K562 (cell line): ENCODE results near the gene MYO18B. TPM values are rescaled to one million over a fixed set of nuclear protein-coding genes. Genes with fewer than 3 reads are reported as not detected.

Source experiments
- ATAC-seq: fragments of 200-7000 bp; cut with Tn5 transposase; 3 replicates; pipeline ENCODE4 v1.9.1; 2020; ENCODE audit warnings: moderate library complexity
- BruUV-seq: library from RNA; stranded (reverse); fragments of 400-500 nt; replicated peaks from 2 replicates; lab custom pipeline; 2021; lab: Mats Ljungman, UMichigan
- CTCF ChIA-PET: fragments of 300-600 bp; formaldehyde crosslinking; extraction: SDS; loops from one replicate; lab custom pipeline; 2021; ENCODE audit warnings: low intra/inter-chr PET ratio; lab: Yijun Ruan, JAX
- POLR2A ChIA-PET: fragments of 300-600, 350-650 bp; sonication (Branson Sonifier 250); formaldehyde crosslinking; extraction: SDS; loops from one replicate; lab custom pipeline; 2021; ENCODE audit warnings: antibody characterized with exemption, inconsistent platforms; lab: Yijun Ruan, JAX
- DNase-seq, 4 experiments: peaks; one replicate each; pipeline versions ENCODE4 v3.0.0 to v3.0.0-alpha.2; 2011 to 2018; ENCODE audit warnings: low spot score in 3 of 4, mixed read lengths in 3 of 4; ENCODE audit errors: extremely low read depth in 1 of 4
- FAIRE-seq: peaks from 2 replicates; lab custom pipeline; 2011; peaks lifted over from hg19 to GRCh38; lab: Jason Lieb, UNC
- H2AFZ ChIP-seq: 2 replicates; pipeline ENCODE4 v1.6.0; 2011; ENCODE audit warnings: low read depth, low read length, control low read depth, inconsistent platforms
- H3K27ac ChIP-seq: fragments of 200-600 bp; 3 replicates; pipeline ENCODE4 v1.8.0; 2011; ENCODE audit warnings: low read depth, mild to moderate bottlenecking, control low read depth, inconsistent platforms, low read length, moderate library complexity, mixed read lengths; ENCODE audit errors: extremely low read depth
- H3K27me3 ChIP-seq, 2 experiments: fragments of 300-600 bp in 1 of 2; 2 replicates in 1 of 2; 3 replicates in 1 of 2; pipeline versions ENCODE4 v1.6.0 to v1.8.0; 2011; ENCODE audit warnings: inconsistent platforms in 2 of 2, low read length in 2 of 2, mild to moderate bottlenecking in 1 of 2, mixed read lengths in 1 of 2, moderate library complexity in 1 of 2; ENCODE audit not compliant: control insufficient read depth in 2 of 2, insufficient read depth in 2 of 2
- H3K36me3 ChIP-seq: fragments of 300-600 bp; 3 replicates; pipeline ENCODE4 v1.8.0; 2011; ENCODE audit warnings: mild to moderate bottlenecking, low read length, inconsistent platforms; ENCODE audit not compliant: control insufficient read depth, insufficient read depth
- H3K4me1 ChIP-seq, 2 experiments: fragments of 200-600 bp in 1 of 2; replicated peaks in 1 of 2; 2 replicates in 1 of 2; 3 replicates in 1 of 2; pipeline versions ENCODE4 v1.5.1 to v1.8.0; 2011; ENCODE audit warnings: inconsistent platforms in 2 of 2, low read length in 2 of 2, mild to moderate bottlenecking in 1 of 2, mixed read lengths in 1 of 2, moderate library complexity in 1 of 2; ENCODE audit not compliant: control insufficient read depth in 2 of 2, insufficient read depth in 2 of 2
- H3K4me2 ChIP-seq: 2 replicates; pipeline ENCODE4 v1.6.1; 2011; ENCODE audit warnings: low read length, control low read depth, inconsistent platforms, mixed read lengths; ENCODE audit not compliant: insufficient read depth
- H3K4me3 ChIP-seq: fragments of 200-600 bp; sonication (generic), shearing (Covaris generic); 2 replicates; pipeline ENCODE4 v1.5.1; 2016; ENCODE audit warnings: control low read depth, inconsistent platforms
- H3K79me2 ChIP-seq: fragments of 200-600 bp; 3 replicates; pipeline ENCODE4 v1.8.0; 2011; ENCODE audit warnings: low read length, inconsistent platforms; ENCODE audit not compliant: control insufficient read depth, insufficient read depth
- H3K9ac ChIP-seq, 2 experiments: 2 replicates each; pipeline versions ENCODE4 v1.6.0 to v1.6.1; 2011; ENCODE audit warnings: low read depth in 2 of 2, low read length in 2 of 2, control low read depth in 1 of 2, inconsistent platforms in 1 of 2, mild to moderate bottlenecking in 1 of 2, mixed read lengths in 1 of 2; ENCODE audit not compliant: insufficient read depth in 1 of 2
- H3K9me1 ChIP-seq: one replicate; pipeline ENCODE4 v1.6.0; 2011; ENCODE audit warnings: inconsistent platforms, mild to moderate bottlenecking, low read length, moderate library complexity; ENCODE audit not compliant: control insufficient read depth, insufficient read depth
- H3K9me3 ChIP-seq: replicated peaks from 2 replicates; pipeline ENCODE4 v1.5.1; 2011; ENCODE audit warnings: low read depth, low read length, inconsistent platforms; ENCODE audit not compliant: control insufficient read depth, insufficient read depth
- H4K20me1 ChIP-seq: replicated peaks from 2 replicates; pipeline ENCODE4 v1.6.1; 2011; ENCODE audit warnings: low read length, inconsistent platforms, mixed read lengths; ENCODE audit not compliant: control insufficient read depth, insufficient read depth
- ARID4B ChIP-seq: sonication (generic); formaldehyde crosslinking; IDR thresholded peaks from 2 replicates; pipeline ENCODE4 v1.8.0; 2022; ENCODE audit warnings: mild to moderate bottlenecking, missing genetic modification reagents
- BHLHE40 ChIP-seq: IDR thresholded peaks from 2 replicates; pipeline ENCODE4 v1.6.1; 2011; ENCODE audit warnings: low read length, improper control_type of control experiment
- POU5F1 ChIP-seq: fragments of 150-350 bp; IDR thresholded peaks from 2 replicates; pipeline ENCODE4 v1.6.1; 2014; ENCODE audit warnings: borderline replicate concordance, low read length, low read depth, mild to moderate bottlenecking; ENCODE audit not compliant: partially characterized antibody
- ZNF57 ChIP-seq: fragments of 450-650 bp; formaldehyde crosslinking; IDR thresholded peaks from 2 replicates; pipeline ENCODE4 v1.4.0; 2020; ENCODE audit warnings: mild to moderate bottlenecking, moderate library complexity
- whole genome bisulfite sequencing: fragments of 100-300 bp; shearing (Covaris generic); methylation state at CpG from one replicate; pipeline ENCODE4 v1.1.6; 2016; ENCODE audit warnings: low coverage, mixed read lengths; ENCODE audit not compliant: insufficient coverage; ENCODE audit errors: missing lambda C conversion rate; 5-methylcytosine and 5-hydroxymethylcytosine counted together
- in situ Hi-C: fragments of 300-500 bp; cut with MboI; formaldehyde crosslinking; loops from 4 replicates; pipeline ENCODE4 v1.15.0; 2018; ENCODE audit warnings: inconsistent platforms, mixed read lengths
- intact Hi-C: fragments of 100-400 bp; cut with micrococcal nuclease; formaldehyde crosslinking; loops from 2 replicates; pipeline ENCODE4 v1.14.2; 2022
- polyA plus RNA-seq, 8 experiments: library from polyadenylated mRNA; depleted of rRNA in 4 of 8; stranded (reverse) in 5 of 8; unstranded in 3 of 8; fragments of >200 nt; fragmentation: Nextera tagmentation in 2 of 8; fragmentation: Illumina TruSeq in 1 of 8; extraction: Ambion mirVana in 2 of 8; extraction: Trizol in 1 of 8; gene quantifications; 2 replicates each; pipeline versions ENCODE4 v1.2.1 to v1.2.3, GENCODE V29; 2011 to 2014; ENCODE audit warnings: inconsistent platforms in 1 of 8, missing spikeins in 1 of 8
- total RNA-seq, 7 experiments: library from RNA; depleted of rRNA in 6 of 7; stranded (reverse); fragments of >200 nt in 6 of 7; fragmentation: Illumina TruSeq in 2 of 7; extraction: Trizol in 2 of 7; gene quantifications; 2 replicates each; pipeline versions ENCODE4 v1.2.1 to v1.2.3, GENCODE V29; 2011 to 2021; ENCODE audit warnings: low replicate concordance in 1 of 7

Gene MYO18B
- total and polyA plus RNA-seq, 9 of the 15 experiments (the other 6 are each of a cell fraction or from before 2014, with no cell fraction given) = 0.06 to 7.0 (median 4.3) TPM

GRCh38 chr22:25930083-25930482 is 188.1 kb downstream of the MYO18B start:
- H3K4me3 ChIP-seq = no peak overlapping the region
- intact Hi-C loops (no loop called here), in situ Hi-C loops (no loop called here)
- DNase-seq (no peak), ATAC-seq (no peak)
- H3K4me2 ChIP-seq = no peak overlapping the region
- H3K9ac ChIP-seq = no peak overlapping the region
- CTCF ChIA-PET = no interaction called here
- no peaks in the 10 kb centered on the region for H3K9me1 ChIP-seq
- H3K4me1 ChIP-seq = no peaks in the 10 kb centered on the region; a peak in 1 of 5 replicates
- H3K27ac ChIP-seq = no peak overlapping the region
- no peaks in the 10 kb centered on the region for H3K27me3 ChIP-seq
- TF ChIP-seq ZNF57 (CRISPR knock-in tag) (no peak), BHLHE40 (no peak), POU5F1 (no peak), ARID4B (CRISPR knock-in tag) (no peak)
- TF ChIP-seq, all 486 proteins: peak for 0
- POLR2A ChIA-PET = interaction anchor here (0.7 kb wide), 1 partner anchor 11 kb away, joined by 3 read pairs; no protein-coding TSS in a partner anchor
- 17% methylated on average over 2 of the region's 4 CpGs for WGBS
- no peaks in the 10 kb centered on the region for H3K36me3 ChIP-seq
- H2AFZ ChIP-seq = no peak overlapping the region
- no peak for FAIRE-seq
- H4K20me1 ChIP-seq = no peaks in the 10 kb centered on the region; the same call in 1 of the 2 replicates
- no peaks in the 10 kb centered on the region for H3K79me2 ChIP-seq
- H3K9me3 ChIP-seq = no peaks in the 10 kb centered on the region
- BruUV-seq = no TSS peak
